Karpas-422 (cell line): ENCODE data around the gene SHISAL2A. TPM values are rescaled to one million over a fixed set of nuclear protein-coding genes. Genes with fewer than 3 reads are reported as not detected.
"Not testable (repeated sequence)": the region's sequence is repeated elsewhere in the genome, so short reads cannot be mapped to it uniquely, and the experiment has no call there.

Experiments
- DNase-seq: peaks from one replicate; pipeline ENCODE4 v3.0.0-alpha.2; 2015
- H2AFZ ChIP-seq: fragments of 200-600 bp; sonication (generic); 2 replicates; pipeline ENCODE4 v1.6.1; 2014; ENCODE audit warnings: antibody characterized with exemption, low read length, mixed read lengths
- H3K27ac ChIP-seq: fragments of 200-600 bp; sonication (generic); 2 replicates; pipeline ENCODE4 v1.5.1; 2014; ENCODE audit warnings: mild to moderate bottlenecking, low read length, moderate library complexity
- H3K27me3 ChIP-seq: fragments of 200-600 bp; sonication (generic); 2 replicates; pipeline ENCODE4 v1.6.1; 2014; ENCODE audit warnings: low read length, mixed read lengths
- H3K36me3 ChIP-seq: fragments of 200-600 bp; sonication (generic); 2 replicates; pipeline ENCODE4 v1.6.1; 2014; ENCODE audit warnings: low read length, mixed read lengths; ENCODE audit not compliant: insufficient read depth
- H3K4me1 ChIP-seq: fragments of 200-600 bp; sonication (generic); 2 replicates; pipeline ENCODE4 v1.6.1; 2014; ENCODE audit warnings: mild to moderate bottlenecking, low read length, mixed read lengths
- H3K4me2 ChIP-seq: fragments of 200-600 bp; sonication (generic); 2 replicates; pipeline ENCODE4 v1.6.1; 2014; ENCODE audit warnings: low read length, low read depth, mild to moderate bottlenecking; ENCODE audit not compliant: poor library complexity, severe bottlenecking
- H3K4me3 ChIP-seq: fragments of 200-600 bp; sonication (generic); 2 replicates; pipeline ENCODE4 v1.5.1; 2014; ENCODE audit warnings: mild to moderate bottlenecking, antibody characterized with exemption, low read length, mixed read lengths
- H3K79me2 ChIP-seq: fragments of 200-600 bp; sonication (generic); 2 replicates; pipeline ENCODE4 v1.6.1; 2014; ENCODE audit warnings: mild to moderate bottlenecking, low read length, mixed read lengths
- H3K9ac ChIP-seq: fragments of 200-600 bp; sonication (generic); 2 replicates; pipeline ENCODE4 v1.6.0; 2014; ENCODE audit warnings: low read length
- H3K9me2 ChIP-seq: fragments of 200-600 bp; sonication (generic), shearing (Covaris generic); replicated peaks from 2 replicates; pipeline ENCODE4 v1.6.0; 2014; ENCODE audit warnings: mild to moderate bottlenecking, low read length, moderate library complexity; ENCODE audit not compliant: insufficient read depth
- H3K9me3 ChIP-seq: fragments of 300-700, 200-600 bp; sonication (generic); 2 replicates; pipeline ENCODE4 v1.6.1; 2014; ENCODE audit warnings: low read length, mixed read lengths
- H4K20me1 ChIP-seq: fragments of 200-600 bp; sonication (generic); 2 replicates; pipeline ENCODE4 v1.6.1; 2014; ENCODE audit warnings: mild to moderate bottlenecking, antibody characterized with exemption, low read length, low read depth; ENCODE audit not compliant: insufficient read depth
- total RNA-seq: library from RNA; depleted of rRNA; stranded (reverse); fragments of >200 nt; shearing (Covaris generic); gene quantifications from 2 replicates; pipeline ENCODE4 v1.2.3, GENCODE V29; 2014; ENCODE audit warnings: low replicate concordance

SHISAL2A gene
- total RNA-seq, 1 experiment from 2014 or later, result not detected

GRCh38 chr1:52686261-52686751, 53.3 kb downstream of the SHISAL2A start:
- not testable (repeated sequence) for H2AFZ ChIP-seq, H3K4me2 ChIP-seq, H3K27ac ChIP-seq, H3K4me3 ChIP-seq, H3K9ac ChIP-seq, H3K79me2 ChIP-seq, H3K9me3 ChIP-seq, H4K20me1 ChIP-seq, H3K27me3 ChIP-seq, H3K9me2 ChIP-seq, H3K4me1 ChIP-seq
- peak; percentile 84 for DNase-seq
- peaks cover 30% of the 10 kb centered on the region for H3K36me3 ChIP-seq

- Histone ChIP-seq H3K27me3 (no peaks in the 10 kb centered on the region), H3K9ac (no peak overlapping the region), H3K4me3 (no peak overlapping the region), H3K9me3 (no peaks in the 10 kb centered on the region), H3K4me2 (no peak overlapping the region), H3K27ac (no peak overlapping the region), H2AFZ (no peak overlapping the region), H3K4me1 (no peaks in the 10 kb centered on the region), H3K79me2 (peaks cover 5% of the 10 kb centered on the region), H3K9me2 (no peaks in the 10 kb centered on the region), H4K20me1 (peaks cover 5% of the 10 kb centered on the region; the same call in 1 of the 2 replicates), H3K36me3 (peaks cover 33% of the 10 kb centered on the region)
- no peak for DNase-seq
Measured at GRCh38 chr1:52686830-52687229, 53.9 kb downstream of the SHISAL2A start.

- Histone ChIP-seq H3K4me2 (no peak overlapping the region), H4K20me1 (peaks cover 8% of the 10 kb centered on the region; the same call in 1 of the 2 replicates), H3K27ac (no peak overlapping the region), H3K9me3 (no peaks in the 10 kb centered on the region), H3K9me2 (no peaks in the 10 kb centered on the region), H3K4me1 (no peaks in the 10 kb centered on the region; the same call in 1 of the 2 replicates), H3K4me3 (no peak overlapping the region), H3K9ac (no peak overlapping the region), H2AFZ (no peak overlapping the region), H3K27me3 (no peaks in the 10 kb centered on the region), H3K36me3 (peaks cover 34% of the 10 kb centered on the region), H3K79me2 (peaks cover 53% of the 10 kb centered on the region)
- no peak for DNase-seq
Measured at GRCh38 chr1:52691821-52692220, 58.9 kb downstream of the SHISAL2A start.

- H3K27me3 ChIP-seq, result no peaks in the 10 kb centered on the region
- peaks cover 31% of the 10 kb centered on the region for H3K36me3 ChIP-seq
- H3K4me2 ChIP-seq, result no peak overlapping the region
- H3K79me2 ChIP-seq, result peaks cover 62% of the 10 kb centered on the region
- H3K9me3 ChIP-seq, result no peaks in the 10 kb centered on the region
- H3K9me2 ChIP-seq, result no peaks in the 10 kb centered on the region
- DNase-seq, result no peak
- peaks cover 6% of the 10 kb centered on the region; the same call in 1 of the 2 replicates for H4K20me1 ChIP-seq
- no peak overlapping the region for H3K4me3 ChIP-seq
- no peak overlapping the region for H3K27ac ChIP-seq
- no peak overlapping the region for H3K9ac ChIP-seq
- no peak overlapping the region for H2AFZ ChIP-seq
- H3K4me1 ChIP-seq, result peaks cover 6% of the 10 kb centered on the region
Measured at GRCh38 chr1:52692697-52693096, 59.7 kb downstream of the SHISAL2A start.

- H3K4me2 ChIP-seq, H2AFZ ChIP-seq, H4K20me1 ChIP-seq, H3K9me2 ChIP-seq, H3K9ac ChIP-seq, H3K9me3 ChIP-seq, H3K27ac ChIP-seq, DNase-seq, H3K27me3 ChIP-seq, H3K4me3 ChIP-seq, H3K4me1 ChIP-seq: not testable (repeated sequence)
- H3K79me2 ChIP-seq, result peaks cover 68% of the 10 kb centered on the region
- H3K36me3 ChIP-seq, result peaks cover 26% of the 10 kb centered on the region
Measured at GRCh38 chr1:52693351-52693750, 60.4 kb downstream of the SHISAL2A start.

GRCh38 chr1:52693843-52694242, 60.9 kb downstream of the SHISAL2A start:
- Histone ChIP-seq H3K36me3 (peaks cover 23% of the 10 kb centered on the region), H3K9ac (no peak overlapping the region), H3K27me3 (no peaks in the 10 kb centered on the region), H3K79me2 (peaks cover 72% of the 10 kb centered on the region), H3K9me3 (no peaks in the 10 kb centered on the region), H4K20me1 (peaks cover 3% of the 10 kb centered on the region; the same call in 1 of the 2 replicates), H3K4me1 (peaks cover 11% of the 10 kb centered on the region), H3K27ac (no peak overlapping the region), H3K9me2 (no peaks in the 10 kb centered on the region), H3K4me3 (no peak overlapping the region), H3K4me2 (no peak overlapping the region), H2AFZ (no peak overlapping the region)
- no peak for DNase-seq

GRCh38 chr1:52695627-52696026, 62.7 kb downstream of the SHISAL2A start:
- no peak overlapping the region for H3K9ac ChIP-seq
- peaks cover 3% of the 10 kb centered on the region; the same call in 1 of the 2 replicates for H4K20me1 ChIP-seq
- H3K79me2 ChIP-seq, result peaks cover 72% of the 10 kb centered on the region
- no peak overlapping the region for H3K27ac ChIP-seq
- no peak overlapping the region for H3K4me3 ChIP-seq
- H3K4me1 ChIP-seq, result peaks cover 12% of the 10 kb centered on the region
- no peaks in the 10 kb centered on the region for H3K9me3 ChIP-seq
- H3K27me3 ChIP-seq, result no peaks in the 10 kb centered on the region
- no peak overlapping the region for H3K4me2 ChIP-seq
- H3K9me2 ChIP-seq, result no peaks in the 10 kb centered on the region
- no peak for DNase-seq
- H3K36me3 ChIP-seq, result peaks cover 18% of the 10 kb centered on the region
- no peak overlapping the region for H2AFZ ChIP-seq

- H3K27ac ChIP-seq, result peak within 1 kb of the TSS; percentile 29; the same call in 1 of the 2 replicates
- peaks cover 4% of the 10 kb centered on the region; the same call in 1 of the 2 replicates for H3K36me3 ChIP-seq
- no peaks in the 10 kb centered on the region for H3K9me3 ChIP-seq
- H2AFZ ChIP-seq, result peak within 1 kb of the TSS; percentile 88
- H3K4me1 ChIP-seq, result peaks cover 23% of the 10 kb centered on the region
- peak within 1 kb of the TSS; percentile 93 for H3K4me2 ChIP-seq
- H3K27me3 ChIP-seq, result no peaks in the 10 kb centered on the region
- DNase-seq, result peak; percentile 94
- no peaks in the 10 kb centered on the region for H3K9me2 ChIP-seq
- peaks cover 54% of the 10 kb centered on the region for H3K79me2 ChIP-seq
- peak within 1 kb of the TSS; percentile 86 for H3K9ac ChIP-seq
- no peaks in the 10 kb centered on the region; the same call in 1 of the 2 replicates for H4K20me1 ChIP-seq
- peak within 1 kb of the TSS; percentile 92 for H3K4me3 ChIP-seq
Measured at GRCh38 chr1:52697795-52698674, 65.1 kb downstream of the SHISAL2A start, which contains the start of gene COA7. Gene COA7 (minus strand): TSS chr1:52698347. CDS start chr1:52698326, 21 bp downstream.
